Common myeloid progenitor, CD34-positive (primary cell): ENCODE measurements around the gene GMCL1.

Experiments used
- CTCF ChIA-PET: fragments of 350-600 bp; sonication (Branson Sonifier 250); formaldehyde crosslinking; loops from one replicate; lab custom pipeline; 2021; ENCODE audit warnings: antibody characterized with exemption; lab: Charles Lee
- POLR2A ChIA-PET: fragments of 350-600 bp; sonication (Branson Sonifier 250); formaldehyde crosslinking; loops from one replicate; lab custom pipeline; 2021; ENCODE audit warnings: antibody characterized with exemption; lab: Charles Lee
- DNase-seq, 3 donors: peaks; one replicate each; pipeline versions ENCODE4 v3.0.0 to v3.0.0-alpha.2; 2013
- H3K27ac ChIP-seq, 2 experiments: 1 replicate in 1 of 2; 2 replicates in 1 of 2; pipeline ENCODE4 v1.7.0; 2013; ENCODE audit warnings: inconsistent platforms in 2 of 2, low read length in 2 of 2, mild to moderate bottlenecking in 2 of 2, low read depth in 1 of 2, moderate library complexity in 1 of 2; ENCODE audit not compliant: severe bottlenecking in 2 of 2, insufficient read depth in 1 of 2, poor library complexity in 1 of 2
- H3K27me3 ChIP-seq, 5 experiments: replicated peaks in 2 of 5; 1 replicate in 3 of 5; 2 replicates in 2 of 5; pipeline versions ENCODE4 v1.6.1 to v1.7.0; 2013; ENCODE audit warnings: low read length in 4 of 5, mild to moderate bottlenecking in 2 of 5, moderate library complexity in 2 of 5, inconsistent platforms in 1 of 5; ENCODE audit not compliant: insufficient read depth in 5 of 5, control insufficient read depth in 4 of 5
- H3K36me3 ChIP-seq, 4 experiments: 1 replicate in 2 of 4; 2 replicates in 2 of 4; pipeline versions ENCODE4 v1.6.1 to v1.7.0; 2013; ENCODE audit warnings: low read length in 3 of 4, control low read depth in 1 of 4, mild to moderate bottlenecking in 1 of 4; ENCODE audit not compliant: control insufficient read depth in 4 of 4, insufficient read depth in 4 of 4
- H3K4me1 ChIP-seq, 4 experiments: 1 replicate in 3 of 4; 2 replicates in 1 of 4; pipeline versions ENCODE4 v1.6.1 to v1.7.1; 2013; ENCODE audit warnings: low read length in 3 of 4, mild to moderate bottlenecking in 3 of 4, control low read depth in 1 of 4, inconsistent platforms in 1 of 4, moderate library complexity in 1 of 4; ENCODE audit not compliant: control insufficient read depth in 4 of 4, insufficient read depth in 4 of 4; ENCODE audit errors: control extremely low read depth in 1 of 4
- H3K4me3 ChIP-seq, 7 experiments: 1 replicate in 4 of 7; 2 replicates in 3 of 7; pipeline versions ENCODE4 v1.5.1 to v1.7.0; 2013; ENCODE audit warnings: mild to moderate bottlenecking in 7 of 7, low read length in 6 of 7, moderate library complexity in 6 of 7, inconsistent platforms in 2 of 7, low read depth in 2 of 7, control low read depth in 1 of 7; ENCODE audit not compliant: insufficient read depth in 4 of 7, control insufficient read depth in 1 of 7; ENCODE audit errors: extremely low read depth in 1 of 7
- H3K9me3 ChIP-seq, 5 experiments: 1 replicate in 4 of 5; 2 replicates in 1 of 5; pipeline versions ENCODE4 v1.6.1 to v1.7.1; 2013; ENCODE audit warnings: low read length in 4 of 5, mild to moderate bottlenecking in 2 of 5, inconsistent platforms in 1 of 5, low read depth in 1 of 5, moderate library complexity in 1 of 5; ENCODE audit not compliant: control insufficient read depth in 4 of 5, insufficient read depth in 2 of 5; ENCODE audit errors: control extremely low read depth in 1 of 5
- WGBS: methylation state at CpG from one replicate; pipeline ENCODE4 v1.1.5; 2013; ENCODE audit not compliant: insufficient coverage; 5-methylcytosine and 5-hydroxymethylcytosine counted together

The GMCL1 gene

GRCh38 chr2:69815717-69816116 lies 13.7 kb upstream of the GMCL1 start:
- WGBS = 83% methylated on average over 1 of the region's 1 CpG
- ChIA-PET POLR2A (interaction anchor here (1.5 kb wide), 1 partner anchor 74 kb away, joined by 3 read pairs; the partner anchor contains the start of gene ANXA4), CTCF (interaction anchor here (1.1 to 10.8 kb wide), 18 partner anchors 8 to 97 kb away, joined by 3 to 164 read pairs (median 10); partner anchors contain the start of genes ANXA4 and GMCL1)
- peaks cover 0 to 2% (median 0%) of the 10 kb centered on the region in 5 experiments for H3K9me3 ChIP-seq
- no peak overlapping the region for H3K27ac ChIP-seq
- H3K4me3 ChIP-seq = no peak overlapping the region
- no peak for DNase-seq
- H3K36me3 ChIP-seq = peaks cover 11 to 38% (median 16%) of the 10 kb centered on the region in 4 experiments
- no peaks in the 10 kb centered on the region for H3K27me3 ChIP-seq
- peaks cover 4 to 11% (median 6%) of the 10 kb centered on the region in 4 experiments for H3K4me1 ChIP-seq

- Histone ChIP-seq H3K27me3 (no peaks in the 10 kb centered on the region), H3K36me3 (peaks cover 8 to 40% (median 16%) of the 10 kb centered on the region in 4 experiments), H3K9me3 (peaks cover 0 to 2% (median 0%) of the 10 kb centered on the region in 5 experiments), H3K27ac (no peak overlapping the region), H3K4me3 (no peak overlapping the region), H3K4me1 (peaks cover 4 to 11% (median 6%) of the 10 kb centered on the region in 4 experiments)
- WGBS = 0% methylated on average over 1 of the region's 3 CpGs
- ChIA-PET POLR2A (interaction anchor here (0.6 kb wide), 1 partner anchor 55 kb away, joined by 3 read pairs; no protein-coding TSS in a partner anchor), CTCF (interaction anchor here (0.6 to 10.8 kb wide), 23 partner anchors 9 to 1570 kb away, joined by 3 to 164 read pairs (median 7); partner anchors contain the start of genes ANXA4 and GMCL1)
- DNase-seq = peak; percentile 89 to 94 (median 92)
Observed at GRCh38 chr2:69816923-69817542, 12.4 kb upstream of the GMCL1 start.

GRCh38 chr2:69817729-69818501 lies 11.5 kb upstream of the GMCL1 start:
- ChIA-PET CTCF (interaction anchor here (0.9 to 10.8 kb wide), 16 partner anchors 8 to 99 kb away, joined by 3 to 164 read pairs (median 7); partner anchors contain the start of genes ANXA4 and GMCL1), POLR2A (no interaction called here)
- peak in 2 of 3 donors; percentile 47 to 59 for DNase-seq
- peaks cover 4 to 31% (median 9%) of the 10 kb centered on the region in 4 experiments for H3K36me3 ChIP-seq
- no peak overlapping the region for H3K4me3 ChIP-seq
- peaks cover 0 to 2% (median 0%) of the 10 kb centered on the region in 5 experiments for H3K9me3 ChIP-seq
- WGBS = 100% methylated on average over 1 of the region's 4 CpGs
- peaks cover 4 to 11% (median 6%) of the 10 kb centered on the region in 4 experiments for H3K4me1 ChIP-seq
- H3K27me3 ChIP-seq = no peaks in the 10 kb centered on the region
- no peak overlapping the region for H3K27ac ChIP-seq

GRCh38 chr2:69827796-69828540 lies 1.5 kb upstream of the GMCL1 start:
- DNase-seq = no peak
- 98% methylated on average over 8 of the region's 9 CpGs for whole genome bisulfite sequencing
- Histone ChIP-seq H3K4me3 (no peak overlapping the region), H3K36me3 (peaks cover 0 to 3% (median 0%) of the 10 kb centered on the region in 4 experiments), H3K27ac (no peak overlapping the region), H3K4me1 (peaks cover 8 to 33% (median 26%) of the 10 kb centered on the region in 4 experiments), H3K9me3 (no peaks in the 10 kb centered on the region), H3K27me3 (no peaks in the 10 kb centered on the region)
- CTCF ChIA-PET = interaction anchor here (1.1 to 6.1 kb wide), 4 partner anchors 12 to 110 kb away, joined by 3 to 34 read pairs (median 5); no protein-coding TSS in a partner anchor
- POLR2A ChIA-PET = interaction anchor here (0.7 kb wide), 2 partner anchors 66 to 362 kb away, joined by 3 read pairs; partner anchors contain the start of gene SNRNP27

GRCh38 chr2:69828938-69829255 lies 563 bp upstream of the GMCL1 start:
- CTCF ChIA-PET = interaction anchor here (0.7 to 6.1 kb wide), 7 partner anchors 12 to 111 kb away, joined by 3 to 34 read pairs (median 3); no protein-coding TSS in a partner anchor
- peak overlapping the region; percentile 90 to 94 for H3K27ac ChIP-seq
- 4% methylated on average over 7 of the region's 7 CpGs for WGBS
- peak overlapping the region; percentile 63 to 97 (median 90) for H3K4me3 ChIP-seq
- no peaks in the 10 kb centered on the region for H3K9me3 ChIP-seq
- H3K36me3 ChIP-seq = peaks cover 0 to 5% (median 3%) of the 10 kb centered on the region in 4 experiments
- no peaks in the 10 kb centered on the region for H3K27me3 ChIP-seq
- POLR2A ChIA-PET = interaction anchor here (0.5 to 1.1 kb wide), 3 partner anchors 8 to 62 kb away, joined by 3 to 5 read pairs (median 3); no protein-coding TSS in a partner anchor
- peaks cover 8 to 33% (median 26%) of the 10 kb centered on the region in 4 experiments for H3K4me1 ChIP-seq
- no peak for DNase-seq
